Suprapubic skin (tissue), 4 donors: ENCODE measurements around the gene FCHSD1.

Experiments used
- POLR2A ChIP-seq, 2 donors: fragments of 450-650 bp; IDR thresholded peaks; one replicate each; pipeline ENCODE4 v1.6.1; 2017; ENCODE audit warnings: antibody characterized with exemption in 2 of 2, mild to moderate bottlenecking in 2 of 2, moderate library complexity in 2 of 2
- POLR2AphosphoS5 ChIP-seq, 3 donors: sonication (generic); formaldehyde crosslinking; IDR thresholded peaks; one replicate each; pipeline ENCODE4 v1.6.1; 2017; ENCODE audit warnings: antibody characterized with exemption in 3 of 3
- TF ChIP-seq, protein P1 (sequence below), 2 donors: fragments of 200-600 bp in 1 of 2; fragments of 450-650 bp in 1 of 2; sonication (generic) in 1 of 2; IDR thresholded peaks; one replicate each; pipeline ENCODE4 v1.5.1; 2016 to 2019; ENCODE audit warnings: antibody characterized with exemption in 2 of 2, mild to moderate bottlenecking in 1 of 2, moderate library complexity in 1 of 2

DNA sequence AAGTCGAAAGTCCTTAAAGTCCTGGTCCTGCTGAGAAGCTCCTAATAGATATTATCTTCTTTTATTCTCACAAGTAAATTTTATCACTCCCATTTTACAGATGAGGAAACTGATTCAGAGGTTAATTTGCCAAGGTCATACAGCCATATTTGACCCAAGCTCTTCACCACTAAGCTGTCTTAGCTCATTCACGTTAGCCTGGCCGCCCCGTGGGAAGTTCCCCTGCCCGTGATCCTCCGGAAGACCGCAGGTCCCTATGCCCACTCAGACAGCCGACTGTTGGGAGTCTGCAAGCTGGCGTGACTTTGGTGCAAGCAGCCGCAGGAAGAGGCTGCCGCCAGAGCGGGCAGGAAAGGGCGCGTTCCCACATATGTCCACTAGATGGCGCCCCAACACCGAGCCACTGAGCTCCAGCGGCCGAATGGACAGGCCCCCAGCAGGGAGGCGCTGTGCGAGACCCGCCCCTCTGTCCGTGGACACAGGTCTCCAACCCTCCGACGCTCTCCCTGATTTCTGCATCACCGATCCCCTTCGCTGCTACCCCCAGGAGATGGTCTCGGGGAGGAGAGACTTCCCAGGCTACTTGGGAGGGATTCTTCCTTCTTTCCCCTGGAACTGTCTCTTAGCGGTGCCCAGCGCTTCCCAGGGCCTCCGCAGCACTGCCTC is 40.8 kb upstream of the FCHSD1 start:
- no peak for TF ChIP-seq POLR2AphosphoS5 (IDR thresholded peaks at IDR 0.05)
- no peak for TF ChIP-seq POLR2A (IDR thresholded peaks at IDR 0.05)
- TF ChIP-seq, protein P1, sequence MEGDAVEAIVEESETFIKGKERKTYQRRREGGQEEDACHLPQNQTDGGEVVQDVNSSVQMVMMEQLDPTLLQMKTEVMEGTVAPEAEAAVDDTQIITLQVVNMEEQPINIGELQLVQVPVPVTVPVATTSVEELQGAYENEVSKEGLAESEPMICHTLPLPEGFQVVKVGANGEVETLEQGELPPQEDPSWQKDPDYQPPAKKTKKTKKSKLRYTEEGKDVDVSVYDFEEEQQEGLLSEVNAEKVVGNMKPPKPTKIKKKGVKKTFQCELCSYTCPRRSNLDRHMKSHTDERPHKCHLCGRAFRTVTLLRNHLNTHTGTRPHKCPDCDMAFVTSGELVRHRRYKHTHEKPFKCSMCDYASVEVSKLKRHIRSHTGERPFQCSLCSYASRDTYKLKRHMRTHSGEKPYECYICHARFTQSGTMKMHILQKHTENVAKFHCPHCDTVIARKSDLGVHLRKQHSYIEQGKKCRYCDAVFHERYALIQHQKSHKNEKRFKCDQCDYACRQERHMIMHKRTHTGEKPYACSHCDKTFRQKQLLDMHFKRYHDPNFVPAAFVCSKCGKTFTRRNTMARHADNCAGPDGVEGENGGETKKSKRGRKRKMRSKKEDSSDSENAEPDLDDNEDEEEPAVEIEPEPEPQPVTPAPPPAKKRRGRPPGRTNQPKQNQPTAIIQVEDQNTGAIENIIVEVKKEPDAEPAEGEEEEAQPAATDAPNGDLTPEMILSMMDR (IDR thresholded peaks at IDR 0.05) = peak; percentile 84 to 96
